Left ventricle myocardium superior (tissue), 1 donor: ENCODE data around the gene SORCS2. TPM values are rescaled to one million over a fixed set of nuclear protein-coding genes. Genes with fewer than 3 reads are reported as not detected.

Experiments used
- ATAC-seq: fragments of 200-7000 bp; cut with Tn5 transposase; one replicate; pipeline ENCODE4 v1.9.1; 2020; ENCODE audit warnings: mild to moderate bottlenecking, moderate library complexity
- DNase-seq: peaks from one replicate; pipeline ENCODE4 v3.0.0-alpha.2; 2020
- intact Hi-C: fragments of 100-400 bp; cut with micrococcal nuclease; formaldehyde crosslinking; loops from one replicate; pipeline ENCODE4 v1.11.0; 2022
- total RNA-seq: library from RNA; stranded (reverse); fragmentation: NEBNext Ultra II Directional; extraction: Animal tissue kit (Norgen Biotek cat#: 25700); gene quantifications from one replicate; pipeline ENCODE4 v1.2.1, GENCODE V29; 2021
- donor health status: DM: no; HTN: yes; CAD: no; lungs with severe emphysema.

SORCS2 gene
- total RNA-seq, 1 donor from 2014 or later = 1.5 TPM

DNA sequence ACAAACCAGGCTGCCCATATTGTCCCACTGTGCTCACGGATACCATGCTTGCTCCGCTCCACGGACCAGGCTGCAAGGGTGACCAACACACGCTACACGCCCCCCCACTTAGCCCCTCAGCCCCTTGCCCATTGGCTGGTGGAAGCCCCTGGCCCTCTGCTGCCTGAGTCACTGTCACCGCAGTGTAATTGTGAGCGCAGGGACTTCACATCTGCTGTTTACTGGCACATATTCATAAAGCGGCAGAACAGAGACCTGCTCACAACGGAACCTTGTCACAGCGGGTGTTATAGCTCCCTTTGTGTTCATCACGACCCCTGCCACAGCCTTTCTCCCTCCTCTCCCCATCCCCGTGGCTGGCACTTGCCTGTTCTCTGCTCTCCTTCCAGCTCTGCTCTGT is 158.7 kb downstream of the SORCS2 start:
- ATAC-seq (no peak), DNase-seq (no peak)
- intact Hi-C loops = no loop called here

GRCh38 chr4:7352486-7352885 is 160.1 kb downstream of the SORCS2 start:
- intact Hi-C loops = no loop called here

DNA sequence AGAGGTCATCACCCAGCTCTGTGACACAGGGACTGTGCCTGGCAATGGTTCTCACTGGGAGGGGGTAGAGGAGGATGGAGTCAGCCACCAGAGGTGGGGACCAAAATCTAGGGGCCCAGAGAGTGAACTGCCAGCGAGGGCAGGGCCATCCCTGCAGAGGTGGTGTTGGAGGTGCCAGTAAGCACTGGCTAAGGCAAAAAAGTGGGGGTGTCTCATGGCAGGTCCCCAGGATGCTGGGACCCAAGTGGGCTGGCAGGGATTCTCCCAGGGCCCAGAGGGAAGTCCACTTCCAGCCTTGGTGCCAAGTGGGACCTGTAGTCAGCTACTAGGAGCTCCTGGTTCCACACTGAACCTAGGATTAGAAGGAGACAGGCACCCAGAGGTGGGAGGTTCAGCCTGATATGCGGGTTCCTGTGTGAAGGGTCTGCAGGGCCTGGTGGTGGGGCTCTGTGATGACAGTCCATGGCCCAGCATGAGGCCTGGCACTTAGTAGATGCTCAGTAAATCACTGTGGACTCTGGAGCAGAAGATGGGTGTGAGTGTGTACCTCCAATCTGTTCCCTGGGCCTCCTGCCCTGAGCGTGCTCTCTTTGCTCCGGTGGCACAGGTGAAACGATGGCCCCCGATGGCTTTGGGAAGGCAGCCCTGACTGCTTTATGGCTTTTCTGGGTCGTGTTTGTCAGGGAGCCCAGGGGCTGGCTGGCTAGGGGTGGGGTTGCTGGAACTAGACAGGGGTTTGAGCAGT is 160.9 kb downstream of the SORCS2 start:
- intact Hi-C loops = no loop called here
- ATAC-seq (no peak), DNase-seq (no peak)

More at GRCh38 chr4:7352486-7352885, 160.1 kb downstream of the SORCS2 start:
- DNase-seq (no peak), ATAC-seq (no peak)

DNA sequence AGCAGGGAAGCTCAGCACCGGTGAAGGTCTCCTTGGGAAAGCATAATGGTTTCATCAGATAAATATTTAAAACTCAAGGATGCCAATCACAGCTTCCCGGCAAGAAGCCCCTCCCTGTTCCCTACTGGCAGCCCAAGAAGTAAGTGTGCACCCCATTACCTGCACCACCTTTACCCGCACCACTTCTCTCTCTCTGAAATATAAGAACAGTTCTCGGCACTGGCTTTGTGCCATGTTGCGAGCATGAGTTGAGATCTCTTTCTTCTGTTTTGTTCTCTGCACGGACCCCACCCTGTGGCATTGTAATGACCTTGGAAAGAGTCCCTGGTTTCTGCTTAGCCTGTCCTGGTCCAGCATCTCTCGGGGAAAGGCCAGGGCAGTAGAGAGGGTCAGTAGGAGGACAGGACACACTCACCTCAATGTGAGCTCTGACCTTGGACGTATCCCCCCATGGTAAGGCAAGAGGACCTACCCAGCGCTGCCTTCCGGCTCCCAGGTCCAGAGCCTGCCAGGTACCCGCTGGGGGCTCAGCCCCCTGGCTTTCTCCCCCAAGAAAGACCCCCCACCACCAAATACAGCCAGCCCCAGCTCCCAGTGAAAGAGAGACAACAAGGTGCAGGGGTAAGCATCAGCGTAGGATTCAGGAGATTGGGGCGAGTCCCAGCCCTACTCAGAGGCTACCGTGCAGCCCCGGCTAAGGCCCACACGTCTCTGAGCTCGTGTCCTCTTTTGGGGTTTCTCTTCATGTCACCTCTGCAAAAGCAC is 161.7 kb downstream of the SORCS2 start:
- intact Hi-C loops = no loop called here
- ATAC-seq (no peak), DNase-seq (no peak)

DNA sequence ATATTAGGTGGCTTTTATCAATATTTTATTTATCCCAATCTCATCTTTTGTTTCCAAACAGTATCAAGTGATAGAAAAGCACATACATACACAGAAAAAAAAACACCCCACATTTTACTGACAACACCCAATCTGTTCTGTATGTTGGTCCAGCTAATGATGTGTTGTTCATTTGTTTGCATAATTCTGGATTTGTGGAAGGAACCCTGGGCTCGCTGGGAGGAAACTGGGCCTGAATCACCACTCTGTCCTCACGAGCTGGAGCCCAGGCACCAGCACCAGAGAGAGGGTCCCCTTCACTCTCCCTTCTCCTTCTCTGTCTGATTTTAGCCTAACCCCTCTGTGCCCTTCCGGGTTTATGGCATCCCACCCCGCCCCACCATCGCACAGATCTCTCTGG is 162.6 kb downstream of the SORCS2 start:
- intact Hi-C loops = no loop called here
- DNase-seq = no peak
- no peak for ATAC-seq

DNA sequence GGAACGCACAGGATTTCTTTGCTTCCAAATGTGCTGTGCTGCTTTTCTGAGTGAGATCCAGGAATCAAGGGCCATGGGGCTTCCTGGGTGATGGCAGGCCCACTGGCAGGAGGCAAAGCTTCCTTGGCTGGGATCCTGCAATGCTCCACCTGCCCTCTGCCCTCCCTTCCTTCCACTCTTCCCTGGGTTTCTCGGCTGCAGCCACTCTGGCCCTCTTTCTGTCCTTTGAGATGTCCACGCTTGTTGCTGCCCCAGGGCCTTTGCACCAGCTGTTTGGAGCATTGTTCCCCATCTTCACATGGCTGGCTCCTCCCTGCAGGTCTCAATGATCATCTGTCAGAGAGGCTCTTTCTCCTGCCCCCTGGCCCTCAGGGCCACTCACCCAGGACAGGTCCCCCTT is 163.5 kb downstream of the SORCS2 start:
- intact Hi-C loops = no loop called here
- DNase-seq (no peak), ATAC-seq (no peak)

DNA sequence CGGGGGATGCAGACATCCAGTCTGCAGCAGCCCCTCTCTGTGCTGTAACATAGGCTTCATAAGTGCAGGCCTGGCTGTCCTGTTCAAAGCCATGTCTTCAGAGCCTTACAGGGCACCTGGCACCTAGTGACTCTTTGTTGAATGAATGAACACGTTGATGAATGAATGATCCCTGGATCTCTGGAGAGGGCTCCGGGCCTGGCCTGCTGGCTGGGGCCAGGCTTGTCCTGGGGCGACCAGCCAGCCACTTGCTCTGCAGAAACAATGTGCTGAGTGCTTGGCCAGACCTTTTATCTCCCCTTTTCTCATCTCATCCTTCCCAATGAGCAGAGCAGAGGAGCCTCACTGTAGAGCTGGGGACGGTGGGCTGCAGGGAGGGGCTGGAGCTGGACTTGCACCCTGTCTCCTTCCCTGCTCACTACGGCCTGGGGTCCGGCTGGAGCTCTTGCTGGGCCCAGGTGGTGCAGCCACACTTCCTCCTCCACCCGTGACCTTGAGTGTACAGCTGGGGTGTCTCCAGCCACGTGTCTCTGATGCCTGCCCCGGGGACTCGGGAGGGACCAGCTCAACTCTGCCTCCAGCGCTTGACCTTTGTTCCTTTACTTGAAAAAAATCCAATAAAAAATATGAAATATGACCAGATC is 164.5 kb downstream of the SORCS2 start:
- intact Hi-C loops = no loop called here
- ATAC-seq (no peak), DNase-seq (no peak)

DNA sequence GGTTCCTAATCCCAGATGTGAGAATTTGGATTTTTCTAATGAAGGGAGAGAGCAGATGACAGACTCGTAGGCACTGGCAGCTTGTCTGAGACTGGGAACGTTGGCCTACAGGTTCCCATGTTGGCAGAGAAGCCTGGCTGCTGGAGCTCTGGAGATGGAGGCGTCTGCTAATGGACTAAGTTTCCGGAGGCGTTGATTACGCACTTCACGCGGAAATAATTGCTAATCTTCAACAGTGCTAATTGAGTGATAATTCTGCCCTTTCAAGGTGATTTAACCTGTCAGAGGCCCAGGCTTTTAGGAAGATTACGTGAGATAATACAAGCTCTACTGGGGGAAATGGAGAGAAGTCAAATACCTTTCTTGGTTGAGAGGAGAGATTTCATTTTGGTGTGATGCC is 165.0 kb downstream of the SORCS2 start:
- DNase-seq = no peak
- intact Hi-C loops = no loop called here
- ATAC-seq = no peak

DNA sequence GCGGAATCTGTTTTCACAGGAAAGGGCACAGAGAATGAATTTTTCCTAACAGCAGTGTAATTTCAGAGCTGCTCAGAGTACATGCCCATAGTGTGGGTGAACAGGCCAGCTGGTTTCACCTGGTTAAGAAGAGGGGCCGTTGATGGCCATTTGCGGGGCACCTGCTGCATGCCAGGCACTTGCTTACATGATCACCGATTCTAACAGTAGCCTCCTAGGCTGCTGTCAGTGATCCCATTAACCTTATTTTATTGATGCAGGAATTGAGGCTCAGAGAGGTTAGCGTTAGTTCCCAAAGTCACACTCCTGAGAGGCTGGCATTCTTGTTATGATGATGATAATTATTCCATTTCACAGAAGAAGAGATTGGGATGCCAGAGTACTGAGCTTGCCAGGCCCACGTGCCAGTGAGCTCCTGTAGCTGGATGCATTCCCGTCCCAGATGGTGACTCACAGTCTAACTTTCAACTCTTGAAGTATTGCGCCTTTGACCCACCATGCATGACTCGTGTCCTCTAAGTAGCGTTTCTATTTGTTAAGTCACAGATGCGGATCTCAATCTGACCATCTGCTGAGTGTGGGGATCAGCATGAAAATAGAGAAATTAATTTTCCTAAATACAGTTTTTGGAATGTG is 165.9 kb downstream of the SORCS2 start:
- peak; percentile 86 for ATAC-seq
- DNase-seq = peak; percentile 64
- intact Hi-C loops = no loop called here

DNA sequence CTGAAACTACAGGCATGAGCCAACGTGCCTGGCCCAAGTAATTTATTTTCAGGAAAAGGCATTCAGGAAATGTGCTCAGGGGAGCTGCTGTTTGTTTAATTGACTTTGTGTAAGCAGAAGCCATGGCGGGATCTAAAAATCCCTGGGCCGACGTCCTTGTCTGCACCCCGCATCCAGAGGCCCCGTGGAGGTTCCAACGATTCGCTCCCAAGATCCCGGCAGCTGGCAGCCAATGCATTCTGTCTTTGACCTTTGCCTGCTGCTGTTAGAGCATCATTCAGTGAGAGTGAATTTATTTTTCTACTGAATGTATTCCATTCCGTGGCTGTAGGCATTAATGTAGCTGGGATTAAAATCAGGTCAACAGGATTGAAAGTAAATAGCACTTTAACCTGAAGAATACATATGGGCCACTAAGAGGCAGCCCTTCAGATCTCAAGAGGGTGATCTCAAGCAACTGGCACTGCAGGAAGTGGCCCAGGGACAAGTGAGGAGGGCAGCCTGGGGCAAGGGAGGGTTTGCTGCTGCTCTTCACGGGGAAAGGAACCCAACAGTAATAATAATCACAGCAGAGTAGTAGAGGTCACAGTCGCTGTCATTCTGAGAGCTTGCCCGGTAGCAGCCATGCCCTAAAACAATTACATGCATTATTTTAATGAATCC is 167.2 kb downstream of the SORCS2 start:
- intact Hi-C loops = no loop called here
- DNase-seq = no peak
- no peak for ATAC-seq

- intact Hi-C loops = no loop called here
- ATAC-seq (no peak), DNase-seq (no peak)
Measured at GRCh38 chr4:7360806-7361205, 168.5 kb downstream of the SORCS2 start.

DNA sequence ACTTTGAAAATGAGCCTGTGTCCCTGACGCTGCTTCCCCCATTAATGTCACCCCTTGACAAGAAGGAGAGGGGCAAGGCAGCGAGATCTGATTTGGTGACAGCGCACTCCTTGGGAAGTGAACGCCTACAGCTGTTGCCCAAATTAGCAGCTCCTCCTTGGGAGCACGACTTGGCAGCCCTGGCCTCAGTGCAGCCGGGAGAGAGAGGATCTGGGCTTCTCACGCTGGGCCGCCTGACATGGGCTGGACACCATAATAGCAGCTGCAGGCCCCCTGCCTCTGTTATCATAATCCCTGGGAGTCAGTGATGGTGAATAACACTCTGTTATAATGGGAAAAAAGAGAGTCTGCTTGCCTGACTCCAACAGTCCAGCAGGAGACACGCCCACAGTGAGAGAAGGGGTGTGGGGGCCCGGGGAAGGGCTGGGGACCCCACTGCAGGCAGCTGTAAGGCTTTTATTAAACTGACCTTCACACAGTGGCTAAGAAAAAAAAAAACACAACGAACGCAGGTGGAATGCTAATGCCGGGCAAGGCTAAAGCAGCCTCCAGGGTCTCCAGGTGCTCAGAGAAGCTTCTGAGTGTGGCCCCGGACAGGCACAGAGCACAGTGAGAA is 169.1 kb downstream of the SORCS2 start:
- DNase-seq (peak; percentile 68), ATAC-seq (peak; percentile 39)
- intact Hi-C loops = no loop called here

GRCh38 chr4:7362341-7362740 is 170.0 kb downstream of the SORCS2 start:
- DNase-seq = no peak
- intact Hi-C loops = no loop called here
- no peak for ATAC-seq

- intact Hi-C loops = no loop called here
- ATAC-seq (no peak), DNase-seq (no peak)
Measured at GRCh38 chr4:7362862-7363430, 170.6 kb downstream of the SORCS2 start.

- ATAC-seq (peak; percentile 71), DNase-seq (peak; percentile 73)
- intact Hi-C loops = no loop called here
Measured at GRCh38 chr4:7364979-7365378, 172.6 kb downstream of the SORCS2 start.

- ATAC-seq = peak; percentile 88
- peak; percentile 66 for DNase-seq
- intact Hi-C loops = no loop called here
Measured at GRCh38 chr4:7365462-7366179, 173.3 kb downstream of the SORCS2 start.

DNA sequence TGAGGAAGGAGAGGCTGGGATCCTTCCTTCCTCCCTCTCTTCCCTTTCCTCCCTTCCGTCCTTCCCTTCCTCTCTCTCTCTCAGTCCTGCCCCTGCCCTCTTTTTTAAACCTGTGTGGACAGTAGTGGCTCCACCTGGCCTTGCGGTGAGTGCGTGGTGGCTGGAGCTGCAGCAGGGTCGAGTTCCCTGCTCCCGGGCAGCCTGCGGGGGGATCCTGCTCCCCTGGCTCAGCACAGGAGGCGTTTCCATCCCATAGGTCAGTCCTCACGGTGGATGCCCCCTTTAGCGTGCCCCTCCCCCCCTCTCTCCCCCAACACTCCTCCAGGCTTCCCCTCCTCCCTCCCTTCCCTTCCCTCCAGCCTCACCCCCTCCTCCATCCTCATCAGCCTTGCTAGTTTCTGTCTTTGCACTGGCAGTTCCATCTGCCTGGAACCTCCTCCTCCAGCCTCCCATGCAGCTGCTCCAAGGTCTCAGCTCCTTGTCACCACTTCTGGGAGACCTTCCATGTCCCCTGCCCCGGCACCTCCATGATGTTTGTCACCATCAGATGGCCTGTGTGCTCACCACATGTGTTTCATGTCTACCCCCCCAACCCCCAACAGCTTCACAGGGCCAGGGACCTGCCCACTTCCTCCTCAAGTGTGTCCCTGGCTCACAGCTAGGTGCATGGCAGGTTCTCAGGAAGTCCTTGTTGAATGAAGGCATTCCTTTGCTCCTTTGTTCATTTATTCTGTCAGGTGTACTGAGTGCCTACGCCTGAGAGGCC is 174.0 kb downstream of the SORCS2 start:
- intact Hi-C loops = no loop called here
- no peak for ATAC-seq
- DNase-seq = no peak
